PC-9 (cell line): ENCODE measurements around the gene CTNNA3. TPM values are rescaled to one million over a fixed set of nuclear protein-coding genes. Genes with fewer than 3 reads are reported as not detected.

ENCODE experiments used
- BruUV-seq: library from RNA; stranded (reverse); fragments of 400-500 nt; replicated peaks from 2 replicates; lab custom pipeline; 2021; lab: Mats Ljungman, UMichigan
- CTCF ChIA-PET: fragments of 300-600 bp; sonication (Branson Sonifier 250); formaldehyde crosslinking; loops from one replicate; lab custom pipeline; 2022; ENCODE audit warnings: antibody characterized with exemption; lab: Charles Lee
- POLR2A ChIA-PET: fragments of 300-600 bp; sonication (Branson Sonifier 250); formaldehyde crosslinking; loops from one replicate; lab custom pipeline; 2022; ENCODE audit warnings: antibody characterized with exemption; ENCODE audit not compliant: unreplicated experiment; lab: Charles Lee
- DNase-seq, 2 experiments: peaks; one replicate each; pipeline versions ENCODE4 v3.0.0 to v3.0.0-alpha.2; 2015 to 2022; ENCODE audit warnings: mixed read lengths in 1 of 2
- H2AFZ ChIP-seq: fragments of 200-600 bp; sonication (generic); 2 replicates; pipeline ENCODE4 v1.8.1; 2017; ENCODE audit warnings: antibody characterized with exemption
- H3F3A ChIP-seq: fragments of 200-600 bp; sonication (generic); 2 replicates; pipeline ENCODE4 v1.8.1; 2017; ENCODE audit warnings: antibody characterized with exemption, mild to moderate bottlenecking, low read depth; ENCODE audit not compliant: insufficient read depth
- H3K27ac ChIP-seq: fragments of 200-600 bp; sonication (generic); 2 replicates; pipeline ENCODE4 v1.6.1; 2016; ENCODE audit warnings: mixed run types
- H3K27me3 ChIP-seq: fragments of 200-600 bp; sonication (generic); 2 replicates; pipeline ENCODE4 v1.6.1; 2016; ENCODE audit warnings: low read depth, mixed run types; ENCODE audit not compliant: insufficient read depth
- H3K36me3 ChIP-seq: fragments of 200-600 bp; sonication (generic); 2 replicates; pipeline ENCODE4 v1.6.1; 2016; ENCODE audit warnings: low read depth, mixed run types
- H3K4me1 ChIP-seq: fragments of 200-600 bp; sonication (generic); replicated peaks from 2 replicates; pipeline ENCODE4 v1.6.1; 2016; ENCODE audit warnings: mixed run types; ENCODE audit not compliant: insufficient read depth
- H3K4me2 ChIP-seq: fragments of 200-600 bp; sonication (generic); 2 replicates; pipeline ENCODE4 v1.6.1; 2017; ENCODE audit warnings: mixed run types
- H3K4me3 ChIP-seq: fragments of 200-600 bp; sonication (generic); 2 replicates; pipeline ENCODE4 v1.6.1; 2016; ENCODE audit warnings: mixed run types
- H3K79me2 ChIP-seq: fragments of 200-600 bp; sonication (generic); 2 replicates; pipeline ENCODE4 v1.6.1; 2017; ENCODE audit warnings: low read depth, mixed run types
- H3K9me2 ChIP-seq: fragments of 200-600 bp; sonication (generic); 2 replicates; pipeline ENCODE4 v1.8.1; 2017; ENCODE audit warnings: mild to moderate bottlenecking; ENCODE audit not compliant: insufficient read depth
- H3K9me3 ChIP-seq: fragments of 200-600 bp; sonication (generic); 2 replicates; pipeline ENCODE4 v1.8.1; 2016; ENCODE audit warnings: low read depth; ENCODE audit not compliant: insufficient read depth
- H4K20me1 ChIP-seq: fragments of 200-600 bp; sonication (generic); 2 replicates; pipeline ENCODE4 v1.8.1; 2017; ENCODE audit not compliant: insufficient read depth
- EZH2 ChIP-seq: fragments of 200-600 bp; sonication (generic); IDR thresholded peaks from 2 replicates; pipeline ENCODE4 v1.8.0; 2017; ENCODE audit warnings: antibody characterized with exemption, low read depth
- intact Hi-C: fragments of 100-400 bp; cut with micrococcal nuclease; formaldehyde crosslinking; loops from one replicate; pipeline ENCODE4 v1.10.0; 2022; ENCODE audit not compliant: unreplicated experiment
- total RNA-seq: library from RNA; stranded (reverse); gene quantifications from 2 replicates; pipeline ENCODE4 v1.2.3, GENCODE V29; 2021
- TF ChIP-seq, protein P1 (sequence below): fragments of 200-600 bp; sonication (generic); conservative IDR thresholded peaks from 2 replicates; pipeline ENCODE4 v1.6.1; 2017; ENCODE audit warnings: mixed run types, antibody characterized with exemption, mild to moderate bottlenecking, moderate library complexity

The CTNNA3 gene
- total RNA-seq, 1 experiment from 2014 or later = not detected

DNA sequence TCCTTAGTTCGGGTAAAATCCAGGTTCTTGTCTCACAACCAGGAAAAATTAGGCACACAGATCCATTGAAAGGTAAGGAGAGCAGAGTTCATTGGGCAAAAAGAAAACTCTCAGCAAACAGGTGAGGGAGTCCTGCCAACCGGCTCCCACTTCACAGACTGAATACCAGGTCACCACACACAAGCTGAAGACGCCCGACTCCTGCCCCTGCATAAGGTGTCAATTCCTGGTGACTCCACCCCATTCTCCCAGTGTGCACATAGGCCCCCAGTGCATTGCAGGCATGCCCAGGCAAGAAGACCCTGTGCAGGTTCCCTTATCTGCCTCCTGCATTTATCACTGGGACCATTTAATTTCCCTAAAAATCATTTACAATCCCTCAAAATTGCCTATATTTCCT lies 415.6 kb downstream of the CTNNA3 start:
- Histone ChIP-seq H3K27ac (no peak overlapping the region), H3K27me3 (no peaks in the 10 kb centered on the region), H2AFZ (no peak overlapping the region), H3F3A (no peaks in the 10 kb centered on the region), H4K20me1 (no peaks in the 10 kb centered on the region), H3K9me2 (no peaks in the 10 kb centered on the region), H3K4me2 (no peak overlapping the region), H3K9me3 (no peaks in the 10 kb centered on the region), H3K4me3 (no peak overlapping the region), H3K4me1 (no peaks in the 10 kb centered on the region), H3K79me2 (no peaks in the 10 kb centered on the region), H3K36me3 (no peaks in the 10 kb centered on the region)
- TF ChIP-seq, protein P1, sequence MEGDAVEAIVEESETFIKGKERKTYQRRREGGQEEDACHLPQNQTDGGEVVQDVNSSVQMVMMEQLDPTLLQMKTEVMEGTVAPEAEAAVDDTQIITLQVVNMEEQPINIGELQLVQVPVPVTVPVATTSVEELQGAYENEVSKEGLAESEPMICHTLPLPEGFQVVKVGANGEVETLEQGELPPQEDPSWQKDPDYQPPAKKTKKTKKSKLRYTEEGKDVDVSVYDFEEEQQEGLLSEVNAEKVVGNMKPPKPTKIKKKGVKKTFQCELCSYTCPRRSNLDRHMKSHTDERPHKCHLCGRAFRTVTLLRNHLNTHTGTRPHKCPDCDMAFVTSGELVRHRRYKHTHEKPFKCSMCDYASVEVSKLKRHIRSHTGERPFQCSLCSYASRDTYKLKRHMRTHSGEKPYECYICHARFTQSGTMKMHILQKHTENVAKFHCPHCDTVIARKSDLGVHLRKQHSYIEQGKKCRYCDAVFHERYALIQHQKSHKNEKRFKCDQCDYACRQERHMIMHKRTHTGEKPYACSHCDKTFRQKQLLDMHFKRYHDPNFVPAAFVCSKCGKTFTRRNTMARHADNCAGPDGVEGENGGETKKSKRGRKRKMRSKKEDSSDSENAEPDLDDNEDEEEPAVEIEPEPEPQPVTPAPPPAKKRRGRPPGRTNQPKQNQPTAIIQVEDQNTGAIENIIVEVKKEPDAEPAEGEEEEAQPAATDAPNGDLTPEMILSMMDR = no peak
- TF ChIP-seq EZH2 = no peak
- no TSS peak for BruUV-seq
- CTCF ChIA-PET = no interaction called here
- intact Hi-C loops = no loop called here
- DNase-seq = no peak
- POLR2A ChIA-PET = no interaction called here

GRCh38 chr10:67277402-67277801 lies 418.6 kb downstream of the CTNNA3 start:
- H3K4me3 ChIP-seq = no peak overlapping the region

GRCh38 chr10:67269828-67270227 lies 426.2 kb downstream of the CTNNA3 start:
- no peaks in the 10 kb centered on the region for H3K9me2 ChIP-seq
- CTCF ChIA-PET = no interaction called here
- no peaks in the 10 kb centered on the region for H3K4me1 ChIP-seq
- no peak overlapping the region for H2AFZ ChIP-seq
- no peaks in the 10 kb centered on the region for H3K79me2 ChIP-seq
- intact Hi-C loops = no loop called here
- DNase-seq = no peak
- no peaks in the 10 kb centered on the region for H3F3A ChIP-seq
- POLR2A ChIA-PET = no interaction called here
- H3K4me2 ChIP-seq = no peak overlapping the region
- no peak overlapping the region for H3K27ac ChIP-seq
- no TSS peak for BruUV-seq
- H3K9me3 ChIP-seq = no peaks in the 10 kb centered on the region
- H4K20me1 ChIP-seq = 0 out of 2 replicates have a peak, but pooled peaks cover 3% of the 10 kb centered on the region
- TF ChIP-seq, protein P1 = no peak
- TF ChIP-seq EZH2 = no peak
- no peak overlapping the region for H3K4me3 ChIP-seq
- no peaks in the 10 kb centered on the region for H3K36me3 ChIP-seq
- H3K27me3 ChIP-seq = no peaks in the 10 kb centered on the region

More at GRCh38 chr10:67277402-67277801, 418.6 kb downstream of the CTNNA3 start:
- Histone ChIP-seq H3K9me3 (no peaks in the 10 kb centered on the region), H3F3A (no peaks in the 10 kb centered on the region), H4K20me1 (no peaks in the 10 kb centered on the region), H3K27me3 (no peaks in the 10 kb centered on the region), H3K4me2 (no peak overlapping the region), H3K27ac (no peak overlapping the region), H3K4me1 (no peaks in the 10 kb centered on the region), H3K9me2 (no peaks in the 10 kb centered on the region), H2AFZ (no peak overlapping the region), H3K79me2 (no peaks in the 10 kb centered on the region), H3K36me3 (no peaks in the 10 kb centered on the region)
- intact Hi-C loops = no loop called here
- ChIA-PET POLR2A (no interaction called here), CTCF (no interaction called here)
- DNase-seq = no peak
- BruUV-seq = no TSS peak
- TF ChIP-seq EZH2 = no peak
- TF ChIP-seq, protein P1 = no peak
